ENCODE results near the gene RASGEF1B.
A peak's percentile ranks its signal among the peaks of the same experiment; 100 is the strongest.

Gene RASGEF1B

GRCh38 chr4:81471588-81472280 lies at the start of gene RASGEF1B:
RASGEF1B (minus strand) TSS chr4:81471907; CDS start chr4:81459508, 12,399 bp downstream.
- DNase-seq (ENCODE audit: low spot score): peak; percentile 95

- DNase-seq (ENCODE audit: low spot score): no peak
These were observed 48.1 kb upstream of the RASGEF1B start for GRCh38 chr4:81519856-81520255.

- DNase-seq (ENCODE audit: low spot score): no peak
These were observed 47.7 kb upstream of the RASGEF1B start for GRCh38 chr4:81519427-81519773.

GRCh38 chr4:81518762-81519426 lies 47.2 kb upstream of the RASGEF1B start:
- DNase-seq (ENCODE audit: low spot score): no peak

- DNase-seq (ENCODE audit: low spot score): no peak
These were observed 44.5 kb upstream of the RASGEF1B start for GRCh38 chr4:81516241-81516640.

- no peak for DNase-seq (ENCODE audit: low spot score)
These were observed 41.2 kb upstream of the RASGEF1B start for GRCh38 chr4:81512757-81513501.

- no peak for DNase-seq (ENCODE audit: low spot score)
These were observed 40.5 kb upstream of the RASGEF1B start for GRCh38 chr4:81512001-81512756.

- no peak for DNase-seq (ENCODE audit: low spot score)
These were observed 39.0 kb upstream of the RASGEF1B start for GRCh38 chr4:81510643-81511178.

GRCh38 chr4:81509822-81510221 lies 38.1 kb upstream of the RASGEF1B start:
- no peak for DNase-seq (ENCODE audit: low spot score)

GRCh38 chr4:81509191-81509590 lies 37.5 kb upstream of the RASGEF1B start:
- no peak for DNase-seq (ENCODE audit: low spot score)

- no peak for DNase-seq (ENCODE audit: low spot score)
These were observed 36.9 kb upstream of the RASGEF1B start for GRCh38 chr4:81508411-81509185.

- DNase-seq (ENCODE audit: low spot score): no peak
These were observed 35.8 kb upstream of the RASGEF1B start for GRCh38 chr4:81507530-81507929.

GRCh38 chr4:81506731-81507130 lies 35.0 kb upstream of the RASGEF1B start:
- no peak for DNase-seq (ENCODE audit: low spot score)

- no peak for DNase-seq (ENCODE audit: low spot score)
These were observed 34.0 kb upstream of the RASGEF1B start for GRCh38 chr4:81505726-81506125.

- peak; percentile 43 for DNase-seq (ENCODE audit: low spot score)
These were observed 33.4 kb upstream of the RASGEF1B start for GRCh38 chr4:81505004-81505598.

- peak; percentile 28 for DNase-seq (ENCODE audit: low spot score)
These were observed 32.7 kb upstream of the RASGEF1B start for GRCh38 chr4:81504112-81505003.

- DNase-seq (ENCODE audit: low spot score): no peak
These were observed 31.9 kb upstream of the RASGEF1B start for GRCh38 chr4:81503586-81503985.

- DNase-seq (ENCODE audit: low spot score): no peak
These were observed 30.9 kb upstream of the RASGEF1B start for GRCh38 chr4:81502564-81502963.

GRCh38 chr4:81499840-81500239 lies 28.1 kb upstream of the RASGEF1B start:
- DNase-seq (ENCODE audit: low spot score): no peak

Data from globus pallidus (tissue), 1 donor.